GM23338 (cell line): ENCODE results near the gene MAPK8. TPM values are rescaled to one million over a fixed set of nuclear protein-coding genes. Genes with fewer than 3 reads are reported as not detected.

Source experiments
- ATAC-seq: fragments of 200-7000 bp; cut with Tn5 transposase; 3 replicates; pipeline ENCODE4 v1.9.1; 2020
- DNase-seq: peaks from one replicate; pipeline ENCODE4 v3.0.0-alpha.2; 2015; ENCODE audit warnings: low spot score
- H2AFZ ChIP-seq: fragments of 200-600 bp; sonication (generic); 2 replicates; pipeline ENCODE4 v1.8.0; 2016; ENCODE audit warnings: antibody characterized with exemption, mild to moderate bottlenecking, moderate library complexity
- H3F3A ChIP-seq: fragments of 200-600 bp; sonication (generic); replicated peaks from 2 replicates; pipeline ENCODE4 v1.8.0; 2017; ENCODE audit warnings: antibody characterized with exemption, mixed run types, low read depth
- H3K27ac ChIP-seq: fragments of 200-600 bp; sonication (generic); 2 replicates; pipeline ENCODE4 v1.6.1; 2016; ENCODE audit warnings: low read depth
- H3K27me3 ChIP-seq: fragments of 200-600 bp; sonication (generic); 2 replicates; pipeline ENCODE4 v1.8.0; 2016; ENCODE audit warnings: mild to moderate bottlenecking, mixed run types, moderate library complexity; ENCODE audit not compliant: insufficient read depth
- H3K36me3 ChIP-seq: fragments of 200-600 bp; sonication (generic); 2 replicates; pipeline ENCODE4 v1.8.0; 2016; ENCODE audit warnings: mild to moderate bottlenecking; ENCODE audit not compliant: insufficient read depth
- H3K4me1 ChIP-seq: fragments of 200-600 bp; sonication (generic); 2 replicates; pipeline ENCODE4 v1.8.0; 2016; ENCODE audit warnings: mild to moderate bottlenecking, moderate library complexity; ENCODE audit not compliant: insufficient read depth
- H3K4me2 ChIP-seq: fragments of 200-600 bp; sonication (generic); 2 replicates; pipeline ENCODE4 v1.7.1; 2017; ENCODE audit warnings: mixed run types
- H3K4me3 ChIP-seq: fragments of 200-600 bp; sonication (generic); 2 replicates; pipeline ENCODE4 v1.6.1; 2016; ENCODE audit warnings: mixed run types
- H3K79me2 ChIP-seq: fragments of 200-600 bp; sonication (generic); replicated peaks from 2 replicates; pipeline ENCODE4 v1.8.0; 2017; ENCODE audit warnings: mild to moderate bottlenecking; ENCODE audit not compliant: insufficient read depth
- H3K9me2 ChIP-seq: fragments of 200-600 bp; sonication (generic); 2 replicates; pipeline ENCODE4 v1.8.0; 2017; ENCODE audit not compliant: insufficient read depth
- H4K20me1 ChIP-seq: fragments of 200-600 bp; sonication (generic); replicated peaks from 2 replicates; pipeline ENCODE4 v1.8.0; 2017; ENCODE audit warnings: mild to moderate bottlenecking; ENCODE audit not compliant: insufficient read depth
- H3K27ac Mint-ChIP-seq: 2 replicates; pipeline ENCODE4 v1.8.0; 2020; ENCODE audit warnings: inconsistent platforms, mild to moderate bottlenecking, moderate library complexity, mixed read lengths
- H3K27me3 Mint-ChIP-seq: 3 replicates; pipeline ENCODE4 v1.8.0; 2022; ENCODE audit warnings: low read depth, mild to moderate bottlenecking, moderate library complexity, mixed read lengths, inconsistent platforms; ENCODE audit not compliant: insufficient read depth, poor library complexity
- H3K36me3 Mint-ChIP-seq: 3 replicates; pipeline ENCODE4 v1.8.0; 2021; ENCODE audit warnings: low read depth, mild to moderate bottlenecking, inconsistent platforms, moderate library complexity, mixed read lengths
- H3K4me1 Mint-ChIP-seq: 3 replicates; pipeline ENCODE4 v1.8.0; 2020; ENCODE audit warnings: mild to moderate bottlenecking, inconsistent platforms, mixed read lengths
- H3K4me3 Mint-ChIP-seq: 3 replicates; pipeline ENCODE4 v1.8.0; 2021; ENCODE audit warnings: moderate library complexity, mild to moderate bottlenecking, inconsistent platforms, mixed read lengths
- H3K9me3 Mint-ChIP-seq: 3 replicates; pipeline ENCODE4 v1.8.0; 2020; ENCODE audit warnings: moderate library complexity, mild to moderate bottlenecking, inconsistent platforms, mixed read lengths
- CREB1 ChIP-seq: fragments of 250-450 bp; sonication (Bioruptor Pico); IDR thresholded peaks from 2 replicates; pipeline ENCODE4 v1.5.0; 2020; ENCODE audit warnings: low read depth, mild to moderate bottlenecking, moderate library complexity
- CTCF ChIP-seq, 2 experiments: fragments of 200-600 bp in 1 of 2; sonication (generic) in 1 of 2; conservative IDR thresholded peaks; 2 replicates each; pipeline versions ENCODE4 v1.5.1 to v1.6.1; 2016 to 2017; ENCODE audit warnings: antibody characterized with exemption in 2 of 2, low read depth in 2 of 2, mild to moderate bottlenecking in 2 of 2, moderate library complexity in 1 of 2
- ETS1 ChIP-seq: IDR thresholded peaks from 2 replicates; pipeline ENCODE4 v1.6.1; 2016; ENCODE audit warnings: antibody characterized with exemption
- EZH2 ChIP-seq: fragments of 200-600 bp; sonication (generic); IDR thresholded peaks from one replicate; pipeline ENCODE4 v1.8.0; 2017; ENCODE audit warnings: antibody characterized with exemption, mild to moderate bottlenecking, low read depth; ENCODE audit not compliant: unreplicated experiment
- EZH2phosphoT487 ChIP-seq: fragments of 200-600 bp; sonication (generic); IDR thresholded peaks from one replicate; pipeline ENCODE4 v1.8.1; 2018; ENCODE audit warnings: antibody characterized with exemption; ENCODE audit not compliant: unreplicated experiment
- JUNB ChIP-seq: IDR thresholded peaks from one replicate; pipeline ENCODE4 v1.6.1; 2016; ENCODE audit warnings: antibody characterized with exemption; ENCODE audit not compliant: unreplicated experiment
- NANOG ChIP-seq: IDR thresholded peaks from 2 replicates; pipeline ENCODE4 v1.6.1; 2016; ENCODE audit warnings: antibody characterized with exemption, borderline replicate concordance
- POLR2AphosphoS5 ChIP-seq: IDR thresholded peaks from 2 replicates; pipeline ENCODE4 v1.6.1; 2016; ENCODE audit warnings: antibody characterized with exemption, low read depth
- STAT1 ChIP-seq: IDR thresholded peaks from one replicate; pipeline ENCODE4 v1.6.1; 2016; ENCODE audit warnings: antibody characterized with exemption; ENCODE audit not compliant: unreplicated experiment
- ZNF114 ChIP-seq: fragments of 250-450 bp; sonication (Bioruptor Pico); IDR thresholded peaks from 2 replicates; pipeline ENCODE4 v1.5.0; 2020; ENCODE audit warnings: mild to moderate bottlenecking, moderate library complexity
- ZNF331 ChIP-seq: fragments of 250-450 bp; sonication (Bioruptor Pico); IDR thresholded peaks from 2 replicates; pipeline ENCODE4 v1.5.0; 2020; ENCODE audit warnings: low read depth, mild to moderate bottlenecking, moderate library complexity
- ZNF462 ChIP-seq: fragments of 250-450 bp; sonication (Bioruptor Pico); IDR thresholded peaks from 2 replicates; pipeline ENCODE4 v1.5.0; 2020; ENCODE audit warnings: mild to moderate bottlenecking, moderate library complexity
- polyA plus RNA-seq: library from polyadenylated mRNA; unstranded; fragments of >200 nt; fragmentation: Nextera tagmentation; extraction: Ambion mirVana; gene quantifications from 2 replicates; pipeline ENCODE4 v1.2.1, GENCODE V29; 2016
- total RNA-seq: library from RNA; depleted of rRNA; stranded (reverse); fragments of >200 nt; shearing (Covaris generic); gene quantifications from 2 replicates; pipeline ENCODE4 v1.2.3, GENCODE V29; 2014
- TF ChIP-seq, protein P1 (sequence below): IDR thresholded peaks from one replicate; pipeline ENCODE4 v1.6.1; 2018; ENCODE audit warnings: antibody characterized with exemption; ENCODE audit not compliant: unreplicated experiment

MAPK8 gene
- total and polyA plus RNA-seq, 2 experiments from 2014 or later: 52.4 to 73.6 TPM

DNA sequence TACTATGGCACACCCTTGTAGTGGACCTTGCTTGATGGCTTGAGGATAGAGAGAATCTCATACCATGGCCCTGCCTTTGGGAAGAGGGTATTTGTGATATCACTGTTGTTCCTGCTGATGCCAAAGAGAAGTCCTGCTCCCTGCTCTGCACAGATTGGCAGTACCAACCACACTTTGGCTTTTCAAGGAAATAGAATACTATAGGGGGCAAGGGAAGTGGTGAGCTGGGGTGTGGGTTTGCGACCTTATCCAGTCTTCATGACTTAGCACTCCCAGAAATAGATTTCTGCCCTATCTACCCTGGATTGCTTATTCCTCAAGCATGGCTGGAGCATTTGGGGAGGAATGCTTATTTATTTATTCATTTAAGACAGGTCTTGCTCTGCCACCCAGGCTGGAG, 6.8 kb upstream of the MAPK8 start:
- Mint-ChIP-seq H3K27me3 (peaks cover 4% of the 10 kb centered on the region), H3K27ac (no peak overlapping the region), H3K4me1 (peaks cover 4% of the 10 kb centered on the region; the same call in 2 of the 3 replicates), H3K9me3 (no peaks in the 10 kb centered on the region), H3K4me3 (no peak overlapping the region), H3K36me3 (no peaks in the 10 kb centered on the region)
- DNase-seq (no peak), ATAC-seq (no peak)
- Histone ChIP-seq H3K36me3 (no peaks in the 10 kb centered on the region), H3K4me3 (no peak overlapping the region), H3F3A (no peaks in the 10 kb centered on the region), H4K20me1 (no peaks in the 10 kb centered on the region), H2AFZ (no peak overlapping the region), H3K4me1 (no peaks in the 10 kb centered on the region), H3K79me2 (no peaks in the 10 kb centered on the region), H3K27ac (no peak overlapping the region), H3K9me2 (peaks cover 5% of the 10 kb centered on the region; the same call in 1 of the 2 replicates), H3K4me2 (no peak overlapping the region), H3K27me3 (0 out of 2 replicates have a peak, but pooled peaks cover 4% of the 10 kb centered on the region)
- TF ChIP-seq EZH2 (no peak), CREB1 (no peak), ZNF331 (CRISPR knock-in tag) (no peak), ZNF462 (no peak), POLR2AphosphoS5 (no peak), ETS1 (no peak), STAT1 (no peak), ZNF114 (no peak), CTCF (conservative IDR thresholded peaks at IDR 0.05; ENCODE audit: low read depth in 2 of 2) (no peak), JUNB (no peak), NANOG (no peak), EZH2phosphoT487 (no peak)
- TF ChIP-seq, protein P1, sequence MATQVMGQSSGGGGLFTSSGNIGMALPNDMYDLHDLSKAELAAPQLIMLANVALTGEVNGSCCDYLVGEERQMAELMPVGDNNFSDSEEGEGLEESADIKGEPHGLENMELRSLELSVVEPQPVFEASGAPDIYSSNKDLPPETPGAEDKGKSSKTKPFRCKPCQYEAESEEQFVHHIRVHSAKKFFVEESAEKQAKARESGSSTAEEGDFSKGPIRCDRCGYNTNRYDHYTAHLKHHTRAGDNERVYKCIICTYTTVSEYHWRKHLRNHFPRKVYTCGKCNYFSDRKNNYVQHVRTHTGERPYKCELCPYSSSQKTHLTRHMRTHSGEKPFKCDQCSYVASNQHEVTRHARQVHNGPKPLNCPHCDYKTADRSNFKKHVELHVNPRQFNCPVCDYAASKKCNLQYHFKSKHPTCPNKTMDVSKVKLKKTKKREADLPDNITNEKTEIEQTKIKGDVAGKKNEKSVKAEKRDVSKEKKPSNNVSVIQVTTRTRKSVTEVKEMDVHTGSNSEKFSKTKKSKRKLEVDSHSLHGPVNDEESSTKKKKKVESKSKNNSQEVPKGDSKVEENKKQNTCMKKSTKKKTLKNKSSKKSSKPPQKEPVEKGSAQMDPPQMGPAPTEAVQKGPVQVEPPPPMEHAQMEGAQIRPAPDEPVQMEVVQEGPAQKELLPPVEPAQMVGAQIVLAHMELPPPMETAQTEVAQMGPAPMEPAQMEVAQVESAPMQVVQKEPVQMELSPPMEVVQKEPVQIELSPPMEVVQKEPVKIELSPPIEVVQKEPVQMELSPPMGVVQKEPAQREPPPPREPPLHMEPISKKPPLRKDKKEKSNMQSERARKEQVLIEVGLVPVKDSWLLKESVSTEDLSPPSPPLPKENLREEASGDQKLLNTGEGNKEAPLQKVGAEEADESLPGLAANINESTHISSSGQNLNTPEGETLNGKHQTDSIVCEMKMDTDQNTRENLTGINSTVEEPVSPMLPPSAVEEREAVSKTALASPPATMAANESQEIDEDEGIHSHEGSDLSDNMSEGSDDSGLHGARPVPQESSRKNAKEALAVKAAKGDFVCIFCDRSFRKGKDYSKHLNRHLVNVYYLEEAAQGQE: no peak
